Measurements from ENCODE around the gene UBXN10. TPM values are rescaled to one million over a fixed set of nuclear protein-coding genes. Genes with fewer than 3 reads are reported as not detected.

Gene UBXN10
- total and polyA plus RNA-seq, 8 donors, result 1.8 to 6.4 (median 4.6) TPM

DNA sequence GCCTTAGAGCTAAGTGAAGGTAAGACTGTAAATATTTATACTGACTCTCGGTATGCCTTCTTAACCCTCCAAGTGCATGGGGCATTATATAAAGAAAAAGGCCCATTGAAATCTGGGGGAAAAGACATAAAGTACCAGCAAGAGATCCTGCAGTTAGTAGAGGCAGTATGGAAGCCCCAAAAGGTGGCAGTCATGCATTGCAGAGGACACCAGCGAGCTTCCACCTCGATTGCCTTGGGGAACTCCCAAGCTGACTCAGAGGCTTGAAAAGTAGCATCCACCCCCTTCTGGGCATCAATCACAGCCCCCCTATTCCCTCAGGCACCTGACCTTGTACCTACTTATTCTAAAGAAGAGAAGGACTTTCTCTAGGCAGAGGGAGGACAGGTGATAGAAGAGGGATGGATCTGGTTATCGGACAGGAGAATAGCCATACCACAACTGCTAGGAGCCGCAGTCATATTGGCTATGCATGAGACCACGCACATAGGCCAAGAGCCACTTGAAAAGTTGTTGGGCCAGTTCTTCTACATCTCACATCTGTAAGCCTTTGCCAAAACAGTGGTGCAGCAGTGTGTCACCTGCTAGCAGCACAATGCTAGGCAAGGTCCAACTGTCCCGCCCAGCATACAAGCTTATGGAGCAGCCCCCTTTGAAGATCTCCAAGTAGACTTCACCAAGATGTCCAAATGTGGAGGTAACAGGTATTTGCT lies 27.4 kb upstream of the UBXN10 start:
- Histone ChIP-seq H3K36me3 (no peaks in the 10 kb centered on the region), H3K9me3 (peaks cover 0 to 55% of the 10 kb centered on the region in 2 donors), H3K27me3 (no peaks in the 10 kb centered on the region), H3K27ac (no peak overlapping the region), H3K4me1 (peaks cover 3 to 10% of the 10 kb centered on the region in 2 donors), H3K4me3 (no peak overlapping the region)
- DNase-seq (no peak), ATAC-seq (peak; percentile 13)
- intact Hi-C loops (cut with DNase I), result no loop called here
- TF ChIP-seq, protein P1, sequence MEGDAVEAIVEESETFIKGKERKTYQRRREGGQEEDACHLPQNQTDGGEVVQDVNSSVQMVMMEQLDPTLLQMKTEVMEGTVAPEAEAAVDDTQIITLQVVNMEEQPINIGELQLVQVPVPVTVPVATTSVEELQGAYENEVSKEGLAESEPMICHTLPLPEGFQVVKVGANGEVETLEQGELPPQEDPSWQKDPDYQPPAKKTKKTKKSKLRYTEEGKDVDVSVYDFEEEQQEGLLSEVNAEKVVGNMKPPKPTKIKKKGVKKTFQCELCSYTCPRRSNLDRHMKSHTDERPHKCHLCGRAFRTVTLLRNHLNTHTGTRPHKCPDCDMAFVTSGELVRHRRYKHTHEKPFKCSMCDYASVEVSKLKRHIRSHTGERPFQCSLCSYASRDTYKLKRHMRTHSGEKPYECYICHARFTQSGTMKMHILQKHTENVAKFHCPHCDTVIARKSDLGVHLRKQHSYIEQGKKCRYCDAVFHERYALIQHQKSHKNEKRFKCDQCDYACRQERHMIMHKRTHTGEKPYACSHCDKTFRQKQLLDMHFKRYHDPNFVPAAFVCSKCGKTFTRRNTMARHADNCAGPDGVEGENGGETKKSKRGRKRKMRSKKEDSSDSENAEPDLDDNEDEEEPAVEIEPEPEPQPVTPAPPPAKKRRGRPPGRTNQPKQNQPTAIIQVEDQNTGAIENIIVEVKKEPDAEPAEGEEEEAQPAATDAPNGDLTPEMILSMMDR (IDR thresholded peaks at IDR 0.05), result no peak

DNA sequence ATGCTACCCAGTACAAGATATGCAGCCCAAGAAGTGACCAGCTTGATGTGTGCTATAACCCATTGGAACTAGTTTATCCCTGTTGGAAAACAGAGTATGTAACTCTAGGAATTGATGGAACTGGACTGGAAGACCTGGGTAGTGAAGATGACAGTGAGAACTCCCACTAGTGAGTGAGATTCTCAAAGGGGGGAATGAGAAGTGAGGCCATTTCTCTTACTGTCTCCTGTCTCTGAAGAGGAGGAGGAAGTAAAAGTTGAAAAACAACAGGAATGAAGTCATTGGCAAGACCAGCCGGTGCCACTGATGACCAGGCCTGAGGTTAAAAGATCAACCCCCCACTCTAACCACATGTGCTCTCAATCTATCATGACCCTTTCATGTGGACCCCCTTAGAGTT lies 25.9 kb upstream of the UBXN10 start:
- H3K27ac ChIP-seq, result no peak overlapping the region
- H3K4me3 ChIP-seq, result no peak overlapping the region
- H3K9me3 ChIP-seq, result peaks cover 0 to 55% of the 10 kb centered on the region in 2 donors
- H3K36me3 ChIP-seq, result no peaks in the 10 kb centered on the region
- no peaks in the 10 kb centered on the region for H3K27me3 ChIP-seq
- intact Hi-C loops (cut with DNase I), result no loop called here
- H3K4me1 ChIP-seq, result peaks cover 0 to 3% of the 10 kb centered on the region in 2 donors
- DNase-seq (no peak), ATAC-seq (no peak)
- TF ChIP-seq, protein P1 (IDR thresholded peaks at IDR 0.05), result no peak

DNA sequence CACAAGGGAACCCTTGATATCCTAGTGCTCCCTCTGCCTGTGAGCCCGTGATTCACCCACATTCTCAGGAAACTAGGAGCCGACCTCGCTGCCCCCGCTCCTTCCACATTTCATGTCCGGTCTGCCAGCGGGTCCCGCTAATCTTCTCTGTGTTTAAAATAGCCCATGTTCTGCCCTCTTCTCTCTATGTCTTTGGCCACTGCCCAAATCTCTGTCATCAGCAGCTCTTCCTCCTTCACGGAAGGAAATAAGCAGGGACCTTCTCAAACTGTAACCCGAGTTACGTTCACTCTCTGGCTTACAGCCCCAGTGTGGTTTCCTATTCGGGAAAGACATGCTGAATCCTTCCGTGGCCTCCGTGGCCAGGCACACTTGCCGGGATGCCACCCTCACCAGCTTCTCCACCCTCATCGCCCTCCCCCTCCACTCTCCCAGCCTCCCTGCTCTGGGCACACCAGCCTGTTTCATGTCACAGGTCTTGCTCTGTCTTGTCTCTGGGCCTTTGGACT lies 21.1 kb upstream of the UBXN10 start:
- H3K9me3 ChIP-seq, result peaks cover 0 to 33% of the 10 kb centered on the region in 2 donors
- H3K27ac ChIP-seq, result no peak overlapping the region
- peaks cover 0 to 4% of the 10 kb centered on the region in 2 donors for H3K4me1 ChIP-seq
- no peaks in the 10 kb centered on the region for H3K36me3 ChIP-seq
- H3K4me3 ChIP-seq, result no peak overlapping the region
- TF ChIP-seq, protein P1 (IDR thresholded peaks at IDR 0.05), result no peak
- no peaks in the 10 kb centered on the region for H3K27me3 ChIP-seq
- intact Hi-C loops (cut with DNase I), result no loop called here
- ATAC-seq (peak; percentile 47), DNase-seq (peak in 1 of 4 donors; percentile 31)

DNA sequence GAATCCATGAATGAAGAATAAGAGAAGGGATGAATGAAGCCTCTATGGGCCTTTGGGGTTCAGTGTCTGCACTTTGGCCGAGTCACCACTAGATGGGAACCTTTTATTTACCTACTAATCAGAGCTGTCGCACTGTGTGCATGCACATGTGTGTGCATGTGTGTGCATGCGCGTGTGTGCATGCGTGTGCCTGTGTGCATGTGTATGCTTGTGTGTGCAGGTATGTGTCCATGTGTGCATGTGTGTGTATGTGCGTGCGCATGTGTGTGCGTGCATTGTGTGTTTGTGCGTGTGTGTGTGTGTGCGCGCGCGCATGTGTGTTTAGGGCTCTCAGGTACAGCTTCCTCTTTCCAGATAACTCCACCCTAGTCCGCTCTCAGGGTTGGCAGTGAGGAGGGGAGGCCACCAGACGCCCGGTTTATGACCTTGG lies 20.4 kb upstream of the UBXN10 start:
- no peaks in the 10 kb centered on the region for H3K36me3 ChIP-seq
- intact Hi-C loops (cut with DNase I), result no loop called here
- H3K4me3 ChIP-seq, result no peak overlapping the region
- TF ChIP-seq, protein P1 (IDR thresholded peaks at IDR 0.05), result peak in 1 of 2 donors; percentile 34
- peak; percentile 16 for ATAC-seq
- H3K27ac ChIP-seq, result no peak overlapping the region
- no peaks in the 10 kb centered on the region for H3K27me3 ChIP-seq
- no peak for DNase-seq
- H3K9me3 ChIP-seq, result peaks cover 0 to 25% of the 10 kb centered on the region in 2 donors
- H3K4me1 ChIP-seq, result peaks cover 0 to 4% of the 10 kb centered on the region in 2 donors

DNA sequence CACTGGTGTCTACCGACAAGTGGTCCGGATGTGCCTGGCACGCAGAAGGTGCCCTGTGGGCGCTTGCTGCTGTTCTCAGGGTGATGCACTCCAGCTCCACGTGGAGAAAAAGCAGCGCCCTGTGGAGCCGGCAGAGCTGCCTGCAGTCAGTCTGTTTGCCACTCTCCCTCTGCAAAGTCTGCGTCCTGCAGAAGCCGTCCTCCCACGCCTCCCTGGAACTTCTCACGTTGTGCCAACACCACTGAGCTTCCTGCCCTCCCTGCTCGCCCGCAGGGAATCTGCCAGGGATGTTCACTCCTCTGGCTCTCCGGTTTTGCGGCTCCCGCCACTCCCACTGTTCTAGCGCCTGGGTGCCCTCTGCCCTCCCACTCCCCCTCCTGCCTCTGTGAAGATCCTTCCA lies 19.8 kb upstream of the UBXN10 start:
- Histone ChIP-seq H3K4me3 (no peak overlapping the region), H3K27ac (no peak overlapping the region), H3K4me1 (peaks cover 0 to 4% of the 10 kb centered on the region in 2 donors), H3K9me3 (peaks cover 0 to 20% of the 10 kb centered on the region in 2 donors), H3K27me3 (no peaks in the 10 kb centered on the region), H3K36me3 (no peaks in the 10 kb centered on the region)
- ATAC-seq, result no peak
- intact Hi-C loops (cut with DNase I), result no loop called here
- TF ChIP-seq, protein P1 (IDR thresholded peaks at IDR 0.05), result no peak
- no peak for DNase-seq
